UCSD-AML1 (cell line): ENCODE data around the gene HES1.

ENCODE experiments used
- DNase-seq: peaks from one replicate; lab custom pipeline; 2025; ENCODE audit not compliant: unreplicated experiment; lab: John Stamatoyannopoulos, UW

The HES1 gene

DNA sequence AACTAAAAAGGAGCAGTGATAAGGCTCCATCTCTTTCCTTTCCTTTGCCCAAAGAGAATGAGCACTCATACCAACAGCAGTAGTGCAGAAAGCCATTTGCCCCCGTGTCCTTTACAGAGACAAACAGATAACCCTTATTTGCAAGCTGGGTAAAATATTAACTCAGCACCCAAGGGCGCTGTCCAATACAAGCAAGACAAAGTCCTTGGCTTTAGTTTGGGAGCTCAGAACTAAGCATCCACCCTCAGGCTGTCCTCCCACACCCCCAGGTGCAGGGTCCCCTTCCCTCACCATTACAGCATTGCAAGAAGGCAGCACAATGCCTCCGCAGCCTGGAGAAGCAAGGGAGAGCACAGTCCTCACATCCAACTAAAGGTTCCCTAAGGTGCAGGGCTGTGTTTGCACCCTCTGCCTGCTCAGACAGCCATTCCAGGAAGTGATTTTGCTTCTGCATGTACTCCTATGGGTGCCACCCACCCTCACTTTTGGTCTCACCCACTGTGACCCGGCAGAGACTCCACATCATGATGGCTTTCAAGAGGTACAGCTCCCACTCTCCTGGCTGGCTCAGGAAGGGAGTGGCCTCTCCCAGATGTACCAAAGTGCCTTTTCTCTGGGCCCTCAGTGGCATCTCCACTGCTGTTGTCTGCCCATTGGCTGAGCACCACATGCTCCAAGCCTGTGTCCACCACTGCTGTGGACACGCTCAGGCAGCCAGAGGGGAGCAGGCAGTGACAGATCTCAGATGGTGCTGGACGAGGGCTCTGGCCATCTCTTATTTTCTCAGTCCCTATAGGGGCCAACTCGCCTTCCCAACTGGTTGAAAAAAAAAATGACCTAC, 34.1 kb upstream of the HES1 start:
- no peak for DNase-seq

GRCh38 chr3:194102436-194102835, 33.5 kb upstream of the HES1 start:
- DNase-seq, result no peak

- DNase-seq, result no peak
Observed at GRCh38 chr3:194103505-194103904, 32.4 kb upstream of the HES1 start.

DNA sequence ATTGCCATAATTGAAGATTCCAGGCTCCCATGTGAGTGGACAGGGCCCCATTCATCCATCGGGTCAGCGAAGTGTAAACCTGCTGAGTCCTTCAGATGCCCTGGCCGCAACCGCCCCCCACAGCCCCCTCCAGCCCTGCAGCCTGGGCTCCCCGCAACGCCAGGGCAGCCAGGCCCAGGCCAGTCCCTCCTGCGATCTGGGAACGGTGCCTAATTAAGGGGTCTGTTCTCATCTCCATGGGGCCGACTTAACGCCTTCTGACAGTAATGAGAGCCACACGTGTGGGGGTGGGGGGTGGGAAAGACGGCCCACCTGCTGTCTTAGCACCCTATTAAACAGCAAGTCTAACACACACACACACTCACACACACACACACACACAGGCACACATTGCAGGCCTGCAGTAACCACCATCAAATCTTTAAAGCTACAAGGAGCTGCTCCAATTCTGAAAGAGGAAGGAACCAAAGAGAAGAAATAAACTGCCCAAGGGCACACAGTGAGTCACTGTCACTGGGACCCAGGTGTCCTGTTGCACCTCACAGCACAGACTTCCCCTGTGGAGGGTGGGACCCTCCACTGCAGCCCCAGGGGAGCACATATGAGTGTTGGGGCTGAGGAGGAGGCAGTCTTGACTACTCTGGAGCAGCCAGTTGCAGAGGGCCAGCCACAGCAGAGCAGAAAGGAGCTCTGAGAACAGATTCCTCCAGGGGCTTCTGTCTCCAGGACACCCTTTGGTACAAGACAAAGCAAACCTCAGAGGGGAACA, 31.8 kb upstream of the HES1 start:
- peak; percentile 30 for DNase-seq

DNA sequence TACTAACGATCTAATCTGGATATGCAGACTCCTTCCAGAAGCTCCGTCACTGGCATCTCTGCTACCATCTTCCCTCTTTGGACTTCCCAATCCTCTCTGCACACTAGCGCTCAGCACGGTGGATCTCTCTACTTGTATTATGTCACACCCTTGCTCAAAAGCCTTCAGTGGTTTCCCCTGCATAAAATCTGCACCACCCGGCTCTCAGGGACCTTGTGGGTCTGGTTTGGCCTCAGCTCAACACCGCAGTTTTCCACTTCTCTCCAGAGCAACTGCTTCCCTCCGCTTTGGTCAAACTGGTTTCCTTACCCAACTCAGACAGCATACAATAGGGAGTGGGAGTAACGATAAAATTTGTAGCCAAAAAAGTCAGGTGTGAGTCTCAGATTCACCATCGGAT, 30.7 kb upstream of the HES1 start:
- DNase-seq, result no peak

DNA sequence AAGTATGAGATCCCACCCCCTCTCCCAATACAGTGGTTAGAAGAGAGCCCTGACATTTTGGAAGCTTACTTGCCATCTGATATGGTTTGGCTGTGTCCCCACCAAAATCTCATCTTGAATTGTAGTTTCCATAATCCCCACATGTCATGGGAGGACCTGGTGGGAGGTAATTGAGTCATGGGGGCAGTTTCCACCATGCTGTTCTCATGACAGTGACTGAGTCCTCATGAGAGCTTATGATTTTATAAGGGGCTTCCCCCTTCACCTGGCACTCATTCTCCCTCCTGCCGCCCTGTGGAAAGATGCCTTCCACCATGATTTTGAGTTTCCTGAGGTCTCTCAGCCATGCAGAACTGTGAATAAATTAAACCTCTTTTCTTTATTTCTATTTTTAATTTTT, 28.8 kb upstream of the HES1 start:
- DNase-seq, result no peak

- no peak for DNase-seq
Observed at GRCh38 chr3:194109192-194109863, 26.6 kb upstream of the HES1 start.

DNA sequence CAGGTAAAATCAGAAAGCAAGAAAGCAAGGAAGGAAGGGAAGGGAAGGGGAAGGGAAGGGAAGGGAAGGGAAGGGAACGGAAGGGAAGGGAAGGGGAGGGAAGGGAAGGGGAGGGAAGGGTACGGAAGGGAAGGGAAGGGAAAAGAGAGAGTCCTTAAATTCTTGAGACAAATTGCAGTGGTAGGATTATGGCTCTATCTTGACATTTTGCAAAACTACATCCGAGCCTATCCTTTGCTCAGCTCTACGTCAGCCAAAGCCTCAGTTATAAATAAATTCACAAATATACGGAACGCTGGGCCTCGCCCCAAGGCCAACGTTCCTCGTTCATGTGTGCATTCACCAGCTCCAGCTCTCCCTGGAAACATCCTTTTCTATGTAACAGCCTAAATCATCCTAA, 25.5 kb upstream of the HES1 start:
- no peak for DNase-seq

GRCh38 chr3:194111336-194111735, 24.6 kb upstream of the HES1 start:
- DNase-seq, result no peak

- no peak for DNase-seq
Observed at GRCh38 chr3:194112120-194113106, 23.5 kb upstream of the HES1 start.

GRCh38 chr3:194114123-194114522, 21.8 kb upstream of the HES1 start:
- DNase-seq, result no peak

DNA sequence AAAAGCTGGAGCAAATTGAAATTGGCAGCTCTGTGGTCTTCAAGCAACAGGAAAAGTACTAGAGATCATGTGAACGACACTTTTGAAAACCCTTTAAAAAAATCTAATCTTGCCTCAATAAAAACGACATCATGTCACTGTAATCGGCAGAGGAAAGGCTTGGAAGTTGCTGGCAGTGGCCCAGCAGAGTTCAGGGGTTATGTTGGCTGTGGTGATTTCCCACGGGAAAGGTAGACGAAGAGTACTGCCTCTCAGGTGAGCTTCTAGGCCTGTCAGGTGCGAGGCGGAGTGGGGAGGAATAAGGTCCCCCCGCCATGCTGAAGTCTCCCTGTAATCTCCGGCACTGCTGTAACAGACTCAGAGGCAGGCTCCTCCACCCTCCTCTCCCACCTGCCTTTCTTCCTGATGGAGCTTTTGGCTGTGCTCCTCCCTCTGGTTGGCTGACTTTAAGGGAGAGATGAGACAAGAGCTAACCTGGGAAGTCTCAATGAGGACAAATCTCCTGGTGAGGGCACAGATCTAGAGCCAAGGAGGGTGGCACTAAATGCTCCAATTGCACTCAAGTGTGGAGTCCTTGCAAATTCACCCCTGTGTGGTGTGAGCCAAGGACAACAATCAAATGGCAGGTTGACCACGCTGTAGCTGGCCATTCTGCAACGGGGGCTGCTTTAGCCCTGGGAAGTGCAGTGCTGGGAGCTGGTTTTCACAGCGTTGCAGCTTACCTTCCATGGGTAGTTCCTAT, 18.7 kb upstream of the HES1 start:
- DNase-seq, result no peak

GRCh38 chr3:194118920-194119319, 17.0 kb upstream of the HES1 start:
- DNase-seq, result no peak

GRCh38 chr3:194119831-194120590, 15.9 kb upstream of the HES1 start:
- no peak for DNase-seq

GRCh38 chr3:194120789-194121770, 14.9 kb upstream of the HES1 start:
- DNase-seq, result no peak

GRCh38 chr3:194121891-194122631, 13.9 kb upstream of the HES1 start:
- DNase-seq, result no peak

DNA sequence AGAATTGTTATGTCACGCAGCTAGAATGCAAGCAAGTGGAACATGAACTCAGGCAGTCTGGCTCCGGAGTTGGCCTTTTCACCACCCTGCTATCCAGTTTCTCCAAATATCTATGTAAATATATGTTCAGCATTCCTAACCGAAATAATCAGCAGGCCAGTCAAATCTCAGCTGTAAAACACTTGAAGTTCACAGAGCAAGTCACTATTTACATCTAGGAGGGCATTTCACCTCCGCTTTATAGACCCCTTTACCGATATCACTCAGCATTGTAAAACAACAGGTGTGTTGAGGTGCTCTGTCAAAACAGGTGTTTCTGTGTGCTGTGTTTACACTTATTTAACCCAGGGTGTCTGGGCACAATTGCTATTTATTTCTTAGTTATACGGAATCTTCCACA, 12.2 kb upstream of the HES1 start:
- no peak for DNase-seq
